DOHH2 (cell line): ENCODE measurements around the gene DLEC1.

ENCODE experiments used
- H3F3A ChIP-seq: fragments of 200-600 bp; sonication (generic), shearing (Covaris generic); 2 replicates; pipeline ENCODE4 v1.6.0; 2016; ENCODE audit warnings: antibody characterized with exemption, mild to moderate bottlenecking; ENCODE audit not compliant: control insufficient read depth, insufficient read depth
- H3K27ac ChIP-seq: fragments of 200-600 bp; sonication (generic); 2 replicates; pipeline ENCODE4 v1.5.1; 2014; ENCODE audit warnings: low read depth, mild to moderate bottlenecking, low read length, moderate library complexity
- H3K27me3 ChIP-seq: fragments of 200-600 bp; sonication (generic); 2 replicates; pipeline ENCODE4 v1.6.1; 2014; ENCODE audit warnings: mild to moderate bottlenecking, low read length, mixed read lengths; ENCODE audit not compliant: control insufficient read depth
- H3K36me3 ChIP-seq: fragments of 200-600 bp; sonication (generic); 2 replicates; pipeline ENCODE4 v1.6.1; 2014; ENCODE audit warnings: mild to moderate bottlenecking, low read length, moderate library complexity, mixed read lengths; ENCODE audit not compliant: control insufficient read depth
- H3K4me1 ChIP-seq: fragments of 200-600 bp; sonication (generic); 2 replicates; pipeline ENCODE4 v1.6.1; 2014; ENCODE audit warnings: mild to moderate bottlenecking, low read length, mixed read lengths; ENCODE audit not compliant: control insufficient read depth
- H3K4me2 ChIP-seq: fragments of 200-600 bp; sonication (generic); 2 replicates; pipeline ENCODE4 v1.6.0; 2014; ENCODE audit warnings: mild to moderate bottlenecking, low read length, moderate library complexity
- H3K4me3 ChIP-seq: fragments of 200-600 bp; sonication (generic); 2 replicates; pipeline ENCODE4 v1.5.1; 2014; ENCODE audit warnings: mild to moderate bottlenecking, low read length, mixed read lengths
- H3K79me2 ChIP-seq: fragments of 200-600 bp; sonication (generic); 2 replicates; pipeline ENCODE4 v1.6.1; 2014; ENCODE audit warnings: mild to moderate bottlenecking, low read length, mixed read lengths; ENCODE audit not compliant: control insufficient read depth
- H3K9me2 ChIP-seq: fragments of 200-600 bp; sonication (generic); replicated peaks from 2 replicates; pipeline ENCODE4 v1.6.1; 2014; ENCODE audit warnings: mild to moderate bottlenecking, low read length, mixed read lengths; ENCODE audit not compliant: control insufficient read depth
- H3K9me3 ChIP-seq: fragments of 200-600 bp; sonication (generic); 2 replicates; pipeline ENCODE4 v1.6.1; 2014; ENCODE audit warnings: antibody characterized with exemption, low read length, mixed read lengths; ENCODE audit not compliant: control insufficient read depth, insufficient read depth
- H4K20me1 ChIP-seq: fragments of 200-600 bp; sonication (generic); 2 replicates; pipeline ENCODE4 v1.6.0; 2014; ENCODE audit warnings: low read depth, mild to moderate bottlenecking, antibody characterized with exemption, low read length, moderate library complexity; ENCODE audit not compliant: control insufficient read depth, insufficient read depth
- CTCF ChIP-seq: fragments of 200-600 bp; sonication (generic); IDR thresholded peaks from one replicate; pipeline ENCODE4 v1.5.1; 2014; ENCODE audit warnings: antibody characterized with exemption, mild to moderate bottlenecking, low read depth, low read length; ENCODE audit not compliant: poor library complexity, severe bottlenecking
- EZH2phosphoT487 ChIP-seq: fragments of 200-600 bp; sonication (generic); IDR thresholded peaks from 2 replicates; pipeline ENCODE4 v1.6.1; 2017; ENCODE audit warnings: borderline replicate concordance, mild to moderate bottlenecking, antibody characterized with exemption, low read length, moderate library complexity, mixed read lengths

The DLEC1 gene

GRCh38 chr3:38130631-38131065 lies 91.6 kb downstream of the DLEC1 start:
- Histone ChIP-seq H3K79me2 (peaks cover 8% of the 10 kb centered on the region), H3K36me3 (peaks cover 88% of the 10 kb centered on the region), H3K4me2 (no peak overlapping the region), H3K4me1 (peaks cover 6% of the 10 kb centered on the region), H3K9me3 (no peaks in the 10 kb centered on the region), H3K27ac (no peak overlapping the region), H3K27me3 (no peaks in the 10 kb centered on the region), H4K20me1 (no peaks in the 10 kb centered on the region; the same call in 1 of the 2 replicates), H3F3A (no peaks in the 10 kb centered on the region), H3K4me3 (no peak overlapping the region), H3K9me2 (no peaks in the 10 kb centered on the region)
- TF ChIP-seq EZH2phosphoT487: no peak
- TF ChIP-seq CTCF: no peak

- H3K9me2 ChIP-seq: no peaks in the 10 kb centered on the region
- H3K27me3 ChIP-seq: no peaks in the 10 kb centered on the region
- no peak overlapping the region for H3K27ac ChIP-seq
- H3K4me2 ChIP-seq: no peak overlapping the region
- H3K4me3 ChIP-seq: no peak overlapping the region
- peaks cover 11% of the 10 kb centered on the region for H3K4me1 ChIP-seq
- no peaks in the 10 kb centered on the region for H3F3A ChIP-seq
- H3K79me2 ChIP-seq: peaks cover 19% of the 10 kb centered on the region
- no peaks in the 10 kb centered on the region for H3K9me3 ChIP-seq
- peaks cover 81% of the 10 kb centered on the region for H3K36me3 ChIP-seq
- H4K20me1 ChIP-seq: peaks cover 3% of the 10 kb centered on the region; the same call in 1 of the 2 replicates
- TF ChIP-seq CTCF (peak; percentile 88), EZH2phosphoT487 (no peak)
Observed at GRCh38 chr3:38131621-38132369, 92.8 kb downstream of the DLEC1 start.

- Histone ChIP-seq H3K36me3 (peaks cover 71% of the 10 kb centered on the region), H3K9me3 (no peaks in the 10 kb centered on the region), H3K4me1 (peaks cover 21% of the 10 kb centered on the region), H3K9me2 (no peaks in the 10 kb centered on the region), H3K4me3 (no peak overlapping the region), H3F3A (no peaks in the 10 kb centered on the region), H3K27ac (no peak overlapping the region), H3K4me2 (no peak overlapping the region), H3K79me2 (peaks cover 30% of the 10 kb centered on the region), H3K27me3 (no peaks in the 10 kb centered on the region), H4K20me1 (peaks cover 3% of the 10 kb centered on the region; the same call in 1 of the 2 replicates)
- TF ChIP-seq CTCF (no peak), EZH2phosphoT487 (no peak)
Observed at GRCh38 chr3:38133209-38133556, 94.2 kb downstream of the DLEC1 start.
